Stimulated activated CD4-positive, alpha-beta T cell treated with anti-CD3 and anti-CD28 coated beads, TNF-alpha, amount 100 ng/mL, for 1 hour (primary cell): Measurements from ENCODE around the gene INPP5A.
"Not testable (repeated sequence)": the region's sequence is repeated elsewhere in the genome, so short reads cannot be mapped to it uniquely, and the experiment has no call there.

Experiments used
- DNase-seq, 3 donors: peaks; one replicate each; pipeline ENCODE4 v3.0.0-alpha.2; 2020; ENCODE audit warnings: low read depth in 3 of 3, low spot score in 1 of 3

The INPP5A gene

DNA sequence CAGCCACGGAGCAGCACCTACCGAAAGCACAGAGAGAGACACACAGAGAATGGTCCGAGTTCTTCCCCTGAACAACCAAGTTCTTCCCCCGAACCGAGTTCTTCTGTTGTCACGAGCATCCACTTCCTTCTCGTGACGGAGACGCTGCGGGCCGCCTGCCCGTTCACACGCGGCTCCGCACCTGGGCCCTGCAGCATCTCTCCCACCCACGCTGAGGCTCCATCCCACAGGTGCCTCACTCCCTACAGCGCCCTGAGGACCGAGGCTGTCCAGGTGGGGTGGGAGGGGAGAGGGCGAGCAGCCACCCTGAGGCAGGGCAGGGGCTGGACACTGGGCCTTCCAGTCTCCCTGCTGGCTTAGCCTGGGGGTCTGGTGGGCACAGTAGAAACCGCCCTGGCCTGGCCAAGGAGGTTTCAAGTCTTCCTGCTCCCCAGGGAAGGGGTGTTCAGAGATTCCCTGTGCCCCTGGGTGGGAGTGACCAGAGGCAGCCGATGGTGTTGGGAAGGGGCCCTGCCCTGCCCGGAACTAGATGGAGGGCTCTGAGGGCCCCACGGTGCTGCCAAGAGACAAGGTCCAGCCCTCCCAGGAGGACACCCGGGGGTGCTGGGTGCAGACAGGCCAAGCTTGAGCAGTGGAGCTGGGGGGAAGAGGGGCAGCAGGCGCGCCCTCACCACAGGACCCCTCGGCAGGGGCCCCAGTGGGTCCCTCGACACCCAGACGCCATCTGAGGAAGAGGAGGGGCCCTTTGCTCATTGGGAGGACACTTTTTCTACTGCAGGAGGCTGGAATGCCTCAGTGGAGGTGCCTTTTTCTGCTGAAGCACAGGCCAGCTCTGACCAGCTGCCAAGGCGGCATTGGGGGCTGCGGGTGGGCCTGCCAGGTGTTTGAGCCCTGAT lies 253.6 kb downstream of the INPP5A start:
- no peak for DNase-seq

DNA sequence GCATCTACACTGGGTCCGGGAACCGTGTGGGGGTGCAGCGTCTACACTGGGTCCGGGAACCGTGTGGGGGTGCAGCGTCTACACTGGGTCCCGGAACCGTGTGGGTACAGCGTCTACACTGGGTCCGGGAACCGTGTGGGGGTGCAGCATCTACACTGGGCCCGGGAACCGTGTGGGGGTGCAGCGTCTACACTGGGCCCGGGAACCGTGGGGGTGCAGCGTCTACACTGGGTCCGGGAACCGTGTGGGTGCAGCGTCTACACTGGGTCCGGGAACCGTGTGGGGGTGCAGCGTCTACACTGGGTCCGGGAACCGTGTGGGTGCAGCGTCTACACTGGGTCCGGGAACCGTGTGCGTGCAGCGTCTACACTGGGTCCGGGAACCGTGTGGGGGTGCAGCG lies 254.5 kb downstream of the INPP5A start:
- not testable (repeated sequence) for DNase-seq

- DNase-seq, result no peak
These were observed 255.2 kb downstream of the INPP5A start for GRCh38 chr10:132792796-132793195.

- no peak for DNase-seq
These were observed 255.6 kb downstream of the INPP5A start for GRCh38 chr10:132793213-132793612.

- DNase-seq, result no peak
These were observed 256.6 kb downstream of the INPP5A start for GRCh38 chr10:132793871-132794849.

GRCh38 chr10:132796846-132797245 lies 259.3 kb downstream of the INPP5A start:
- DNase-seq, result no peak

- DNase-seq, result not testable (repeated sequence)
These were observed 260.4 kb downstream of the INPP5A start for GRCh38 chr10:132797986-132798385.

DNA sequence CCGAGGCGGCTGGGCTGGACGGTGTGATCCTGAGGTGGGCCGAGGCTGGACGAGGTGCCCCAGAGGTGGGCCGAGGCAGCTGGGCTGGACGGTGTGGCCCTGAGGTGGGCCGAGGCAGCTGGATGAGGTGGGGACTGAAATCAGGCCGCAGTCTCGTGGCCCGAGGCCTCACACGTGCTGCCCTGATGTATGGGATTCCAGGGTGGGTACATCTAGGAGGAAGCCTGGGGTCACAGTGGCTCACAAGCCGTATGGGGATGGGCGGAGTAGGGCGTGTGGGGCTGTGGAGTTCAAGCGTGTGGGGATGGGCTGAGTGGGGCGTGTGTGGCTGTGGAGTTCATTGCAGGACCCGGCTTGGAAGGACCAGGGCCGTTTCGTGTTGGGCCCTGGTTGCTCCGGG lies 260.8 kb downstream of the INPP5A start:
- no peak for DNase-seq

DNA sequence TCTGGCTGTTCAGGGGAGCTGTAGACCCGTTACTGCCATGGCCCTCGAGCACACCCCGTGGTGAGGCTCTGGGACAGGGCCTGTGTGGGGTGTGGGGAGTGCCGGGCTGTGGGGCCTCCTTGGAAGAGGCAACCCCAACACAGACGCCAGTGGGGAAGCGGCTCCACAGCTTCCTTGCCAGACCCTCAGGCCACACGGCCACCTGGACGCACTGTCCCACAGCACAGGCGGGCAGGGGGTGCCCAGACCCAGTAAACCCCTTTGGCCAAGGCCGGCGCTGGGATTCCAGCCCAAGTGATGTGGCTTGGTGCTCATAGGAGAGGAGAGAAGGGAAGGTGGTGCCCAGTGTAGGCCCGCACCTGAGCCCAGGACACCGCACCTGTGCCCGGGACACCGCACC lies 261.3 kb downstream of the INPP5A start:
- no peak for DNase-seq

GRCh38 chr10:132799865-132800264 lies 262.3 kb downstream of the INPP5A start:
- no peak for DNase-seq

GRCh38 chr10:132802048-132802447 lies 264.5 kb downstream of the INPP5A start:
- DNase-seq, result no peak

DNA sequence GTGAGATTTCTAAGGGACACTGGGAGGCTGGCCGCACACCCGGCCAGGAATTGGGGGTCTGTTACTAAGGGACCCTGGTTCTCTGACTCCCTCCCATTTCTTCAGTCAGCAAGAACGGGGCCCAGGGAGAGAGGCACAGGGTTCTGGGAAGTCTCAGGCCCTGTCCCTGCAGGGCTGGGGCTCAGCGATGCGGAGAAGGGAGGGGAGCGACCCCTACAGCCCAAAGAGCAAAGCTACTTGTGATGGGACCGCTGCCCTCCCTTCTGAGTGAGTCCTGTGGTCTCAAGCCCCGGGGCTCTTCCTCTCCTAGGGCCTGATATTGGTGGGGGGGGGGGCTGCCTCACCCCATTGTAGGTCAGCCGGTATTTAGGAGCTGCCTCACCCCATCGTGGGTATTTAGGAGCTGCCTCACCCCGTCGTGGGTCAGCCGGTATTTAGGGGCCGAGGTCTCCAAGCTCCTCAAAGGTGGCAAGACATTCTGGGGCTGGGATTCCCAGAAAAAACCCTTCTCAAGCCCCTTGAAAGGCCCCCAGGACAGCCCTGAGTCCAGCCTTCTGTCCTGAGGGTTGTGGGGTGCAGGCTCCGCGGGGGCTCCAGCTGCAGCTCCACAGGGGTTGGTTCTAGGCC lies 265.2 kb downstream of the INPP5A start:
- DNase-seq, result no peak

DNA sequence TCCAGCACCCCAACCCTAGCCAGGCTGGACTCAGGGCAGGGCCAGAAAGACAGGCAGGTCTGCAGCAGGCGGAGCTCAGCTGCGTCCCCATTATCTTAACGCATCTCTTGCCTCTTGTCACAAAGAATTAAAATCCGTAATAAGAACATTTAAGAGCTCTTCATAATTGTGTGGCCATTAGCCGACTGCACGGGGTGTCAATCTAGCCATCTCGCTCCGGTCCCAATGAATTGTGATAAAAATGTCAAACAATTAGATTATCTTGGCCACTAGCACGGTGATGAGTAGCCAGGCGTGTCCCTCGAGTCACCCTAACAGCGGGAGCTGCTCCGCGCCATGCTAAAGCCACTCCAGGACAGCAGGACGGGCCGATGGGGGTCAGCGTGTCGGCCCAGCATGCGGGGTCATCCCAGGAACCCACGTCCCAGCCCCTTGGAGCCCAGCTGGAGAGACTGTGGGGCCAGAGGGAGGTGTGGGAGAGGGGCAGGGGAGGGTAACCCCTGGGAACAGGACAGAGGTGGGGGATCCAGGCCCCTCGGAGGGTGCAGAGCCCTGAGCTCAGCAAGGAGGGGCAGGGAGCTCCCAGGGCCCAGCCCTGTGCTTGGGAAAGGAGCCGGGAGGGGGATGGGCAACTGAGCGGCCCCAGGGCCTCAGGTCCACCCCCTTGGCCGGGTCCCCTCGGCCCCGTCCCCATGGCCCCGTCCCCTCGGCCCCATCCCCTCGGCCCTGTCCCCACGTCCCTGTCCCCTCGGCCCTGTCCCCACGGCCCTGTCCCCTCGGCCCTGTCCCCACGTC lies 266.0 kb downstream of the INPP5A start:
- DNase-seq, result no peak

DNA sequence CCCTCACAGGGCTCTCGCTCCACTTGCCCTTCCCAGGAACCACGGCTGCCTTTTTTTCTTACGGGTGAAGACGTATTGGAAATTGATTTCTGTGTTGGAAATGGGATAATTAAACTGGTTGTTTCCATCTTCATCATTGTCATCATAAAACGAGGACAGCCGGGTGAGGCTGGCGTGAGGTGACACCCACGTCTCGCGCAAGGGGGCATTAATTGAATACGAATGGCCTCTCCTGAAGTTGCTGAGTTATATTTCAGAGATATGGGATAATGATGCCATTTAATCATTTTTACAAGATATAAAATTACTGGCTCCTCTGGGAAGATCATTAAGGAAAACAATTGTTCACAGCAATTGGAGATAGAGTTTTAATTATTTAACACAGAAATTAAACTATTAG lies 266.7 kb downstream of the INPP5A start:
- DNase-seq, result no peak

DNA sequence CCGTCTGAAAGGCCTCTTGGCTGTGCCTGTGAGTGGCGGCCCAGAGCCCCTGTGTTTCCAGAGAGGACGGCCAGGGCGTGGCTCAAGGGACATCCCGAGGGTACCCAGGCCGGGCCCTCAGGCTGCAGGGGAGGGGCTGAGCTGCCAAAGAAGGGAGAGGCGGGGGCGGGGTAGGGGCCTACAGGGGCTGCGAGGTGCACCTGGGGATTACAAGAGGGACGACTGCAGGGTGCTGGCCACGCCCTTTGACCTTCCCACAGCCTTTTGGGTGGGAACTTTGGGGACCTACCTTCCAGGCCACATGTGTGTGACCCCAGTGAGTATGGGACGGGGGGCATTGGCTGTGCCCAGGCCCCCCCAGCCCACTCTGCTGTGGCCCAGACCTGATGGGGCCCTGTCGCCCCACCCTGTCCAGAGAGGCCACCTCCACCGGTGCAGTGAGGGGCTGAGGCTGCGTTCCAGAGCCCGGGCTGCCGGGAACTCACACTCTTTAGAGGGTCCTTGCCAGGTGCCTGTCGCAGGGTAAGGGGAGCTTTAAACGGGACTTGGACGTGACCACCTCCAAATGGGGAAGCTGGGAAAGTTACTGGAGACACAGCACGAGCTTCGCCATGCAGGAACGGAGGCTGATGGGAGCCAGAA lies 267.3 kb downstream of the INPP5A start:
- DNase-seq, result no peak

GRCh38 chr10:132805599-132805998 lies 268.0 kb downstream of the INPP5A start:
- DNase-seq, result no peak

DNA sequence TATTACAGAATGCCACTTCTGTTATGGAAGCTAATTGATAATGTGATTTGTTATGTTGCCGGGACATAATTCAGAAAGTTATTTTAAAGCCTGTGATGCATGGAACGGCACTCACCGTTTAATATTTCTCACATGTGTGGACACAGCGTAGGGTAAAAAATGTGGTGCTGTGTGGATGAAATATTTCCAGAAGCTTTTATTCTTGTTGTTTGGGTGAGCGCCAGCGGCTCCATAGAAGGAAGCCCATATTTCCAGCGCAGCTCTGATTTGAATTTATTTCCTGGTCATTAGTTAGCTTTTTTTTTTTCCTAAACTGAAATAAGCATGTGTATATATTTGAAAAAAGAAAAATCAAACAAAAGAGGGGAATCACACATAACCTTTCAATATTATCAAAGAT lies 268.5 kb downstream of the INPP5A start:
- no peak for DNase-seq

DNA sequence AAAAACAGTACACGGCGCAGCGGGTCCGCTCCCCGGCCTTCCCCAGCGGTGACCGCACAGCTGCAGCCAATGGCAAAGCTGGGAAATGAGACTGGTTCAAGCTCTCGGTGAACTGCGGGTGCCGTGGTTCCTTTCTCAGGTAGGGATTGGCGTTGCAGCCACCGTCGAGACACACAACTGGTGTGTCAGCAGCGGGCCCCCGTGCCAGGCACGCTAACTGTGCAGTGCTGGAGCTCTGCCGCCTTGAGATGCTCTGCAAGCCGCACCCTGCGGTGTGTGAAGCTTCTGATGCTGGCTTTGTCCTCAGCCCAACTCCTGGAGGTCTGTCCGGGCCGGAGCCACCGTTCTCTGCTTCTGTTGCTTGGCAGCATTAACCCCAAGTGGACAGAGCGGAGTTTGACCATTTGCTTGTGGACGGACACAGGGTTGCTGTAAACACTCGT lies 269.0 kb downstream of the INPP5A start:
- DNase-seq, result no peak

GRCh38 chr10:132807621-132808049 lies 270.0 kb downstream of the INPP5A start:
- DNase-seq, result no peak
